ENCODE data around the gene PPP1R2C.

Gene PPP1R2C

DNA sequence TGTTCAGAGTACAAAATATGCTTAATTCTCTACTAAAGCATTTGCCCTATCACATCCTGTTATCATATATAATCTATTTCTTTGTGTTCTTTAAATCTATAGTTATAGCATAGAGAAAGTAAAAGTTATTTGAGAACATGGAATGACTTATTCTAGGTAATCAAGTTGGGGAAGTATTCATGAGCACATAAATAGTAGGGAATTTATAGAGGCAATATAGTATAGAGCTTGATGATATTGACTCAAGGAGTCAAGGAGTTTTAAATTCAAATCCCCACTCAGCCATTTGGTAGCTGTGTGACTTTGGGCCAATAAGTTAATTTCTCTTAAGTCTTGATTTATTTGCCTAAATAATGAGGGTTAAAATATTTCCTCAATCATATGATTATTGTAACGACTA, 37.5 kb downstream of the PPP1R2C start (continued):
- TF ChIP-seq, protein P1, sequence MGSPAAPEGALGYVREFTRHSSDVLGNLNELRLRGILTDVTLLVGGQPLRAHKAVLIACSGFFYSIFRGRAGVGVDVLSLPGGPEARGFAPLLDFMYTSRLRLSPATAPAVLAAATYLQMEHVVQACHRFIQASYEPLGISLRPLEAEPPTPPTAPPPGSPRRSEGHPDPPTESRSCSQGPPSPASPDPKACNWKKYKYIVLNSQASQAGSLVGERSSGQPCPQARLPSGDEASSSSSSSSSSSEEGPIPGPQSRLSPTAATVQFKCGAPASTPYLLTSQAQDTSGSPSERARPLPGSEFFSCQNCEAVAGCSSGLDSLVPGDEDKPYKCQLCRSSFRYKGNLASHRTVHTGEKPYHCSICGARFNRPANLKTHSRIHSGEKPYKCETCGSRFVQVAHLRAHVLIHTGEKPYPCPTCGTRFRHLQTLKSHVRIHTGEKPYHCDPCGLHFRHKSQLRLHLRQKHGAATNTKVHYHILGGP (tag by site-specific recombination; IDR thresholded peaks at IDR 0.05): no peak
- TF ChIP-seq, protein P2, sequence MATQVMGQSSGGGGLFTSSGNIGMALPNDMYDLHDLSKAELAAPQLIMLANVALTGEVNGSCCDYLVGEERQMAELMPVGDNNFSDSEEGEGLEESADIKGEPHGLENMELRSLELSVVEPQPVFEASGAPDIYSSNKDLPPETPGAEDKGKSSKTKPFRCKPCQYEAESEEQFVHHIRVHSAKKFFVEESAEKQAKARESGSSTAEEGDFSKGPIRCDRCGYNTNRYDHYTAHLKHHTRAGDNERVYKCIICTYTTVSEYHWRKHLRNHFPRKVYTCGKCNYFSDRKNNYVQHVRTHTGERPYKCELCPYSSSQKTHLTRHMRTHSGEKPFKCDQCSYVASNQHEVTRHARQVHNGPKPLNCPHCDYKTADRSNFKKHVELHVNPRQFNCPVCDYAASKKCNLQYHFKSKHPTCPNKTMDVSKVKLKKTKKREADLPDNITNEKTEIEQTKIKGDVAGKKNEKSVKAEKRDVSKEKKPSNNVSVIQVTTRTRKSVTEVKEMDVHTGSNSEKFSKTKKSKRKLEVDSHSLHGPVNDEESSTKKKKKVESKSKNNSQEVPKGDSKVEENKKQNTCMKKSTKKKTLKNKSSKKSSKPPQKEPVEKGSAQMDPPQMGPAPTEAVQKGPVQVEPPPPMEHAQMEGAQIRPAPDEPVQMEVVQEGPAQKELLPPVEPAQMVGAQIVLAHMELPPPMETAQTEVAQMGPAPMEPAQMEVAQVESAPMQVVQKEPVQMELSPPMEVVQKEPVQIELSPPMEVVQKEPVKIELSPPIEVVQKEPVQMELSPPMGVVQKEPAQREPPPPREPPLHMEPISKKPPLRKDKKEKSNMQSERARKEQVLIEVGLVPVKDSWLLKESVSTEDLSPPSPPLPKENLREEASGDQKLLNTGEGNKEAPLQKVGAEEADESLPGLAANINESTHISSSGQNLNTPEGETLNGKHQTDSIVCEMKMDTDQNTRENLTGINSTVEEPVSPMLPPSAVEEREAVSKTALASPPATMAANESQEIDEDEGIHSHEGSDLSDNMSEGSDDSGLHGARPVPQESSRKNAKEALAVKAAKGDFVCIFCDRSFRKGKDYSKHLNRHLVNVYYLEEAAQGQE (tag by site-specific recombination; IDR thresholded peaks at IDR 0.05): no peak
- TF ChIP-seq SP3 (tag by site-specific recombination; IDR thresholded peaks at IDR 0.05) (no peak), ZNF132 (tag by site-specific recombination; IDR thresholded peaks at IDR 0.05; ENCODE audit: borderline replicate concordance) (no peak)

DNA sequence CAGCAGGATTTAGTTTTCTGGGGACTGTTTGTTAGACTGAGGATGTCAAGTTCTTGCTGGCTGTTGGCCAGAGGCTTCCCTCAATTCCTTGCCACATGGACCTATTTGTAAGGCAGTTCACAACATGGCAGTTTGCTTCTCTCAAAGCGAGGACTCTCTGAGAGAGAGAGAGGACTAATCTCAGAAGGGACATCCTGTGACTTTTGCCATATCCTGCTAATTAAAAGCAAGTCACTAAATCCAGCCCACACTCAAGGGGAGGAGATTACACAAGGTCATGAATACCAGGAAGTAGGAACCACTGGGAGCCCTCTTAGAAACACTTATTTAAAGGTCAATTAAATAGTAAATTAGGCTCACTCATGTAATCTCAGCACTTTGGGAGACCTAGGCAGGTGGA, 38.2 kb downstream of the PPP1R2C start:
- H3K4me3 ChIP-seq (ENCODE audit: low read depth, low read length): no peak overlapping the region
- H3K4me1 ChIP-seq (ENCODE audit: control insufficient read depth, insufficient read depth, low read length): no peaks in the 10 kb centered on the region
- CTCF ChIA-PET: interaction anchor here (1.0 kb wide), 1 partner anchor 24 kb away, joined by 3 read pairs; no protein-coding TSS in a partner anchor
- no peak overlapping the region for H3K27ac ChIP-seq (ENCODE audit: extremely low read depth, low read depth, low read length)
- POLR2A ChIA-PET: no interaction called here
- H3K36me3 ChIP-seq (ENCODE audit: control insufficient read depth in 2 of 2, insufficient read depth in 1 of 2, low read length in 2 of 2): no peaks in the 10 kb centered on the region
- no peaks in the 10 kb centered on the region for H3K9me3 ChIP-seq (ENCODE audit: control insufficient read depth, insufficient read depth, low read depth, low read length)
- TF ChIP-seq ZNF146 (tag by site-specific recombination; IDR thresholded peaks at IDR 0.05) (no peak), ZNF555 (tag by site-specific recombination; conservative IDR thresholded peaks at IDR 0.05) (no peak), ZNF341 (tag by site-specific recombination; IDR thresholded peaks at IDR 0.05; ENCODE audit: low read depth) (no peak), ZNF292 (tag by site-specific recombination; IDR thresholded peaks at IDR 0.05; ENCODE audit: borderline replicate concordance, low read depth) (no peak), GLIS2 (tag by site-specific recombination; IDR thresholded peaks at IDR 0.05) (no peak), REPIN1 (tag by site-specific recombination; IDR thresholded peaks at IDR 0.05; ENCODE audit: low read depth) (no peak), KLF10 (tag by site-specific recombination; IDR thresholded peaks at IDR 0.05) (no peak), ZNF561 (tag by site-specific recombination; IDR thresholded peaks at IDR 0.05; ENCODE audit: borderline replicate concordance) (no peak)
- TF ChIP-seq, protein P3, sequence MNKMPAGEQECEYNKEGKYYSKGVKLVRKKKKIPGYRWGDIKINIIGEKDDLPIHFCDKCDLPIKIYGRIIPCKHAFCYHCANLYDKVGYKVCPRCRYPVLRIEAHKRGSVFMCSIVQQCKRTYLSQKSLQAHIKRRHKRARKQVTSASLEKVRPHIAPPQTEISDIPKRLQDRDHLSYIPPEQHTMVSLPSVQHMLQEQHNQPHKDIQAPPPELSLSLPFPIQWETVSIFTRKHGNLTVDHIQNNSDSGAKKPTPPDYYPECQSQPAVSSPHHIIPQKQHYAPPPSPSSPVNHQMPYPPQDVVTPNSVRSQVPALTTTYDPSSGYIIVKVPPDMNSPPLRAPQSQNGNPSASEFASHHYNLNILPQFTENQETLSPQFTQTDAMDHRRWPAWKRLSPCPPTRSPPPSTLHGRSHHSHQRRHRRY (tag by site-specific recombination; IDR thresholded peaks at IDR 0.05): no peak
- TF ChIP-seq, protein P4, sequence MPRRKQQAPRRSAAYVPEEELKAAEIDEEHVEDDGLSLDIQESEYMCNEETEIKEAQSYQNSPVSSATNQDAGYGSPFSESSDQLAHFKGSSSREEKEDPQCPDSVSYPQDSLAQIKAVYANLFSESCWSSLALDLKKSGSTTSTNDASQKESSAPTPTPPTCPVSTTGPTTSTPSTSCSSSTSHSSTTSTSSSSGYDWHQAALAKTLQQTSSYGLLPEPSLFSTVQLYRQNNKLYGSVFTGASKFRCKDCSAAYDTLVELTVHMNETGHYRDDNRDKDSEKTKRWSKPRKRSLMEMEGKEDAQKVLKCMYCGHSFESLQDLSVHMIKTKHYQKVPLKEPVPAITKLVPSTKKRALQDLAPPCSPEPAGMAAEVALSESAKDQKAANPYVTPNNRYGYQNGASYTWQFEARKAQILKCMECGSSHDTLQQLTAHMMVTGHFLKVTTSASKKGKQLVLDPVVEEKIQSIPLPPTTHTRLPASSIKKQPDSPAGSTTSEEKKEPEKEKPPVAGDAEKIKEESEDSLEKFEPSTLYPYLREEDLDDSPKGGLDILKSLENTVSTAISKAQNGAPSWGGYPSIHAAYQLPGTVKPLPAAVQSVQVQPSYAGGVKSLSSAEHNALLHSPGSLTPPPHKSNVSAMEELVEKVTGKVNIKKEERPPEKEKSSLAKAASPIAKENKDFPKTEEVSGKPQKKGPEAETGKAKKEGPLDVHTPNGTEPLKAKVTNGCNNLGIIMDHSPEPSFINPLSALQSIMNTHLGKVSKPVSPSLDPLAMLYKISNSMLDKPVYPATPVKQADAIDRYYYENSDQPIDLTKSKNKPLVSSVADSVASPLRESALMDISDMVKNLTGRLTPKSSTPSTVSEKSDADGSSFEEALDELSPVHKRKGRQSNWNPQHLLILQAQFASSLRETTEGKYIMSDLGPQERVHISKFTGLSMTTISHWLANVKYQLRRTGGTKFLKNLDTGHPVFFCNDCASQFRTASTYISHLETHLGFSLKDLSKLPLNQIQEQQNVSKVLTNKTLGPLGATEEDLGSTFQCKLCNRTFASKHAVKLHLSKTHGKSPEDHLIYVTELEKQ (tag by site-specific recombination; IDR thresholded peaks at IDR 0.05; ENCODE audit: borderline replicate concordance): no peak
- TF ChIP-seq, protein P5, sequence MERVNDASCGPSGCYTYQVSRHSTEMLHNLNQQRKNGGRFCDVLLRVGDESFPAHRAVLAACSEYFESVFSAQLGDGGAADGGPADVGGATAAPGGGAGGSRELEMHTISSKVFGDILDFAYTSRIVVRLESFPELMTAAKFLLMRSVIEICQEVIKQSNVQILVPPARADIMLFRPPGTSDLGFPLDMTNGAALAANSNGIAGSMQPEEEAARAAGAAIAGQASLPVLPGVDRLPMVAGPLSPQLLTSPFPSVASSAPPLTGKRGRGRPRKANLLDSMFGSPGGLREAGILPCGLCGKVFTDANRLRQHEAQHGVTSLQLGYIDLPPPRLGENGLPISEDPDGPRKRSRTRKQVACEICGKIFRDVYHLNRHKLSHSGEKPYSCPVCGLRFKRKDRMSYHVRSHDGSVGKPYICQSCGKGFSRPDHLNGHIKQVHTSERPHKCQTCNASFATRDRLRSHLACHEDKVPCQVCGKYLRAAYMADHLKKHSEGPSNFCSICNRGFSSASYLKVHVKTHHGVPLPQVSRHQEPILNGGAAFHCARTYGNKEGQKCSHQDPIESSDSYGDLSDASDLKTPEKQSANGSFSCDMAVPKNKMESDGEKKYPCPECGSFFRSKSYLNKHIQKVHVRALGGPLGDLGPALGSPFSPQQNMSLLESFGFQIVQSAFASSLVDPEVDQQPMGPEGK (tag by site-specific recombination; IDR thresholded peaks at IDR 0.05): no peak
- TF ChIP-seq, protein P6, sequence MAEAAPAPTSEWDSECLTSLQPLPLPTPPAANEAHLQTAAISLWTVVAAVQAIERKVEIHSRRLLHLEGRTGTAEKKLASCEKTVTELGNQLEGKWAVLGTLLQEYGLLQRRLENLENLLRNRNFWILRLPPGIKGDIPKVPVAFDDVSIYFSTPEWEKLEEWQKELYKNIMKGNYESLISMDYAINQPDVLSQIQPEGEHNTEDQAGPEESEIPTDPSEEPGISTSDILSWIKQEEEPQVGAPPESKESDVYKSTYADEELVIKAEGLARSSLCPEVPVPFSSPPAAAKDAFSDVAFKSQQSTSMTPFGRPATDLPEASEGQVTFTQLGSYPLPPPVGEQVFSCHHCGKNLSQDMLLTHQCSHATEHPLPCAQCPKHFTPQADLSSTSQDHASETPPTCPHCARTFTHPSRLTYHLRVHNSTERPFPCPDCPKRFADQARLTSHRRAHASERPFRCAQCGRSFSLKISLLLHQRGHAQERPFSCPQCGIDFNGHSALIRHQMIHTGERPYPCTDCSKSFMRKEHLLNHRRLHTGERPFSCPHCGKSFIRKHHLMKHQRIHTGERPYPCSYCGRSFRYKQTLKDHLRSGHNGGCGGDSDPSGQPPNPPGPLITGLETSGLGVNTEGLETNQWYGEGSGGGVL (tag by site-specific recombination; IDR thresholded peaks at IDR 0.05): no peak
- TF ChIP-seq, protein P7, sequence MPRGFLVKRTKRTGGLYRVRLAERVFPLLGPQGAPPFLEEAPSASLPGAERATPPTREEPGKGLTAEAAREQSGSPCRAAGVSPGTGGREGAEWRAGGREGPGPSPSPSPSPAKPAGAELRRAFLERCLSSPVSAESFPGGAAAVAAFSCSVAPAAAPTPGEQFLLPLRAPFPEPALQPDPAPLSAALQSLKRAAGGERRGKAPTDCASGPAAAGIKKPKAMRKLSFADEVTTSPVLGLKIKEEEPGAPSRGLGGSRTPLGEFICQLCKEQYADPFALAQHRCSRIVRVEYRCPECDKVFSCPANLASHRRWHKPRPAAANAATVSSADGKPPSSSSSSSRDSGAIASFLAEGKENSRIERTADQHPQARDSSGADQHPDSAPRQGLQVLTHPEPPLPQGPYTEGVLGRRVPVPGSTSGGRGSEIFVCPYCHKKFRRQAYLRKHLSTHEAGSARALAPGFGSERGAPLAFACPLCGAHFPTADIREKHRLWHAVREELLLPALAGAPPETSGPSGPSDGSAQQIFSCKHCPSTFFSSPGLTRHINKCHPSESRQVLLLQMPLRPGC (tag by site-specific recombination; IDR thresholded peaks at IDR 0.05): no peak
- TF ChIP-seq, protein P8, sequence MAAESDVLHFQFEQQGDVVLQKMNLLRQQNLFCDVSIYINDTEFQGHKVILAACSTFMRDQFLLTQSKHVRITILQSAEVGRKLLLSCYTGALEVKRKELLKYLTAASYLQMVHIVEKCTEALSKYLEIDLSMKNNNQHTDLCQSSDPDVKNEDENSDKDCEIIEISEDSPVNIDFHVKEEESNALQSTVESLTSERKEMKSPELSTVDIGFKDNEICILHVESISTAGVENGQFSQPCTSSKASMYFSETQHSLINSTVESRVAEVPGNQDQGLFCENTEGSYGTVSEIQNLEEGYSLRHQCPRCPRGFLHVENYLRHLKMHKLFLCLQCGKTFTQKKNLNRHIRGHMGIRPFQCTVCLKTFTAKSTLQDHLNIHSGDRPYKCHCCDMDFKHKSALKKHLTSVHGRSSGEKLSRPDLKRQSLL (tag by site-specific recombination; IDR thresholded peaks at IDR 0.05): no peak

Measured in HEK293 (cell line).